Measurements from ENCODE around the gene DDX18.

DNA sequence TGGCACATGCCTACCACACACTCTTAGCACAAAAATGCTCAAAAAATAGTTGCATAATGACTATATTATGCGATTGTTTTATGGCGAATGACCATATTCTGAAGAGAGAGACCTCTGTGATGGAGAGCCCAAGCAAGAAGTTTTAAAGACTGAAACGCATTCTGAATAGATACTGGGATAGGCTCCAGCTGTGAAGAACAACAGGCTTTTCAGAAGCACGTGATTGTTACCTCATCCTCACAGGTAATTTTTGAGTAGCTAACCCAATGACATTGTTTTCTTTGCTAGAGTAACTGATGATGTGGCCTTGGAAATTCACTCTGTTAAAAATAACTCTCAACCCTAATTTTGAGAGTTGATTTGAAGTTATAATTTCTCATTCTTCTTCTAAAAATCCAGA is 2.0 kb upstream of the DDX18 start:
- TF ChIP-seq POLR2AphosphoS5 (IDR thresholded peaks at IDR 0.05): no peak
- TF ChIP-seq, protein P1, sequence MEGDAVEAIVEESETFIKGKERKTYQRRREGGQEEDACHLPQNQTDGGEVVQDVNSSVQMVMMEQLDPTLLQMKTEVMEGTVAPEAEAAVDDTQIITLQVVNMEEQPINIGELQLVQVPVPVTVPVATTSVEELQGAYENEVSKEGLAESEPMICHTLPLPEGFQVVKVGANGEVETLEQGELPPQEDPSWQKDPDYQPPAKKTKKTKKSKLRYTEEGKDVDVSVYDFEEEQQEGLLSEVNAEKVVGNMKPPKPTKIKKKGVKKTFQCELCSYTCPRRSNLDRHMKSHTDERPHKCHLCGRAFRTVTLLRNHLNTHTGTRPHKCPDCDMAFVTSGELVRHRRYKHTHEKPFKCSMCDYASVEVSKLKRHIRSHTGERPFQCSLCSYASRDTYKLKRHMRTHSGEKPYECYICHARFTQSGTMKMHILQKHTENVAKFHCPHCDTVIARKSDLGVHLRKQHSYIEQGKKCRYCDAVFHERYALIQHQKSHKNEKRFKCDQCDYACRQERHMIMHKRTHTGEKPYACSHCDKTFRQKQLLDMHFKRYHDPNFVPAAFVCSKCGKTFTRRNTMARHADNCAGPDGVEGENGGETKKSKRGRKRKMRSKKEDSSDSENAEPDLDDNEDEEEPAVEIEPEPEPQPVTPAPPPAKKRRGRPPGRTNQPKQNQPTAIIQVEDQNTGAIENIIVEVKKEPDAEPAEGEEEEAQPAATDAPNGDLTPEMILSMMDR (IDR thresholded peaks at IDR 0.05): no peak

Data from breast epithelium (tissue), 3 donors.